HCT116 (cell line): ENCODE measurements around the gene TBC1D25. TPM values are rescaled to one million over a fixed set of nuclear protein-coding genes. Genes with fewer than 3 reads are reported as not detected.

Experiments
- ATAC-seq: fragments of 200-7000 bp; cut with Tn5 transposase; 2 replicates; pipeline ENCODE4 v1.9.1; 2020; ENCODE audit warnings: mild to moderate bottlenecking, moderate library complexity
- BruUV-seq: library from RNA; stranded (reverse); fragments of 400-500 nt; replicated peaks from 2 replicates; lab custom pipeline; 2021; lab: Mats Ljungman, UMichigan
- CTCF ChIA-PET: fragments of 300-600 bp; sonication (Branson Sonifier 250); formaldehyde crosslinking; loops from one replicate; lab custom pipeline; 2021; ENCODE audit warnings: antibody characterized with exemption; lab: Charles Lee
- POLR2A ChIA-PET: fragments of 300-600, 350-600 bp; sonication (Branson Sonifier 250); formaldehyde crosslinking; loops from one replicate; lab custom pipeline; 2021; ENCODE audit warnings: antibody characterized with exemption; lab: Charles Lee
- RAD21 ChIA-PET, 2 experiments: fragments of 300-600 bp; sonication (Branson Sonifier 250); formaldehyde crosslinking; loops; one replicate each; lab custom pipeline; 2023; ENCODE audit warnings: low total read pairs in 2 of 2; ENCODE audit not compliant: uncharacterized antibody in 2 of 2, unreplicated experiment in 2 of 2, low non-redundant PET in 1 of 2; lab: Charles Lee
- DNase-seq: peaks from one replicate; pipeline ENCODE4 v3.0.0-alpha.2; 2010; ENCODE audit warnings: low read depth, low spot score
- H2AFZ ChIP-seq: fragments of 200-600 bp; shearing (Covaris generic), sonication (generic); 2 replicates; pipeline ENCODE4 v1.6.1; 2017; ENCODE audit warnings: low read depth, mixed run types, mixed read lengths, antibody characterized with exemption, low read length; ENCODE audit not compliant: poor library complexity, severe bottlenecking
- H3K27ac ChIP-seq: 2 replicates; pipeline ENCODE4 v1.5.1; 2012; ENCODE audit warnings: low read depth, low read length
- H3K27me3 ChIP-seq: fragments of 200-600 bp; sonication (generic); 2 replicates; pipeline ENCODE4 v1.6.1; 2016; ENCODE audit warnings: mixed run types, low read length, mixed read lengths; ENCODE audit not compliant: insufficient read depth
- H3K36me3 ChIP-seq, 2 experiments: fragments of 200-500 bp in 1 of 2; fragments of 200-600 bp in 1 of 2; sonication (Bioruptor generic) in 1 of 2; sonication (generic) in 1 of 2; 2 replicates each; pipeline versions ENCODE4 v1.5.1 to v1.6.1; 2014 to 2016; ENCODE audit warnings: low read length in 2 of 2, inconsistent platforms in 1 of 2, mixed read lengths in 1 of 2, mixed run types in 1 of 2; ENCODE audit not compliant: insufficient read depth in 2 of 2, control insufficient read depth in 1 of 2
- H3K4me1 ChIP-seq, 2 experiments: fragments of 200-600 bp in 1 of 2; sonication (generic) in 1 of 2; 2 replicates each; pipeline versions ENCODE4 v1.5.1 to v1.6.1; 2012 to 2017; ENCODE audit warnings: low read length in 2 of 2, inconsistent platforms in 1 of 2, mild to moderate bottlenecking in 1 of 2, mixed read lengths in 1 of 2, mixed run types in 1 of 2, moderate library complexity in 1 of 2; ENCODE audit not compliant: insufficient read depth in 2 of 2, control insufficient read depth in 1 of 2
- H3K4me2 ChIP-seq: fragments of 200-600 bp; sonication (generic); 2 replicates; pipeline ENCODE4 v1.6.1; 2017; ENCODE audit warnings: mixed run types, low read length, mixed read lengths
- H3K4me3 ChIP-seq, 2 experiments: fragments of 200-600 bp in 1 of 2; sonication (generic) in 1 of 2; replicated peaks in 1 of 2; 2 replicates each; pipeline ENCODE4 v1.5.1; 2011 to 2016; ENCODE audit warnings: low read length in 2 of 2, control low read depth in 1 of 2, low read depth in 1 of 2, mild to moderate bottlenecking in 1 of 2, mixed read lengths in 1 of 2, mixed run types in 1 of 2
- H3K79me2 ChIP-seq: fragments of 200-600 bp; sonication (generic); 2 replicates; pipeline ENCODE4 v1.6.1; 2017; ENCODE audit warnings: mild to moderate bottlenecking, mixed run types, low read length, moderate library complexity, mixed read lengths; ENCODE audit not compliant: insufficient read depth
- H3K9ac ChIP-seq: fragments of 200-600 bp; sonication (generic); 2 replicates; pipeline ENCODE4 v1.6.1; 2016; ENCODE audit warnings: low read length, mixed read lengths
- H3K9me2 ChIP-seq: fragments of 200-600 bp; sonication (generic), shearing (Covaris generic); 2 replicates; pipeline ENCODE4 v1.6.1; 2017; ENCODE audit warnings: mixed run types, mild to moderate bottlenecking, moderate library complexity; ENCODE audit not compliant: insufficient read depth
- H3K9me3 ChIP-seq, 2 experiments: fragments of 200-500 bp in 1 of 2; fragments of 200-600 bp in 1 of 2; sonication (Bioruptor generic) in 1 of 2; sonication (generic) in 1 of 2; 2 replicates each; pipeline ENCODE4 v1.6.1; 2014 to 2017; ENCODE audit warnings: low read length in 2 of 2, mixed read lengths in 2 of 2, inconsistent platforms in 1 of 2, low read depth in 1 of 2, mild to moderate bottlenecking in 1 of 2, mixed run types in 1 of 2, moderate library complexity in 1 of 2; ENCODE audit not compliant: control insufficient read depth in 1 of 2, insufficient read depth in 1 of 2
- H4K20me1 ChIP-seq: fragments of 200-600 bp; sonication (generic), shearing (Covaris generic); 2 replicates; pipeline ENCODE4 v1.6.1; 2017; ENCODE audit warnings: mixed run types, mild to moderate bottlenecking, moderate library complexity; ENCODE audit not compliant: insufficient read depth
- CBX3 ChIP-seq: IDR thresholded peaks from 2 replicates; pipeline ENCODE4 v1.6.1; 2012; ENCODE audit warnings: low read depth
- CEBPB ChIP-seq: IDR thresholded peaks from 2 replicates; pipeline ENCODE4 v1.6.1; 2012; ENCODE audit warnings: low read depth
- CTCF ChIP-seq, 3 experiments: fragments of 200-600 bp in 1 of 3; sonication (generic) in 1 of 3; IDR thresholded peaks in 2 of 3; conservative IDR thresholded peaks in 1 of 3; 2 replicates each; pipeline ENCODE4 v1.5.1; 2012 to 2017; ENCODE audit warnings: low read depth in 2 of 3, low read length in 2 of 3, antibody characterized with exemption in 1 of 3, borderline replicate concordance in 1 of 3, control low read depth in 1 of 3, mild to moderate bottlenecking in 1 of 3, mixed read lengths in 1 of 3, mixed run types in 1 of 3, moderate library complexity in 1 of 3; ENCODE audit not compliant: insufficient read depth in 1 of 3
- ELF1 ChIP-seq: IDR thresholded peaks from 2 replicates; pipeline ENCODE4 v1.6.1; 2012; ENCODE audit warnings: low read depth, borderline replicate concordance
- EZH2 ChIP-seq: fragments of 200-600 bp; sonication (generic); IDR thresholded peaks from 2 replicates; pipeline ENCODE4 v1.6.1; 2017; ENCODE audit warnings: antibody characterized with exemption, mixed run types
- POLR2A ChIP-seq: IDR thresholded peaks from 2 replicates; pipeline ENCODE4 v1.7.0; 2011; ENCODE audit warnings: borderline replicate concordance; ENCODE audit not compliant: insufficient read depth, insufficient read length; ENCODE audit errors: extremely low read depth
- POLR2AphosphoS5 ChIP-seq: IDR thresholded peaks from 2 replicates; pipeline ENCODE4 v1.6.1; 2011; ENCODE audit warnings: mild to moderate bottlenecking, low read depth, low read length, moderate library complexity
- SIN3A ChIP-seq: IDR thresholded peaks from 2 replicates; pipeline ENCODE4 v1.6.1; 2012; ENCODE audit warnings: low read depth
- SP1 ChIP-seq: IDR thresholded peaks from 2 replicates; pipeline ENCODE4 v1.6.1; 2012; ENCODE audit warnings: low read depth
- SRF ChIP-seq: IDR thresholded peaks from 2 replicates; pipeline ENCODE4 v1.6.1; 2012; ENCODE audit warnings: low read depth
- YY1 ChIP-seq: IDR thresholded peaks from 2 replicates; pipeline ENCODE4 v1.6.1; 2011; ENCODE audit warnings: low read length, low read depth, moderate library complexity, mild to moderate bottlenecking; ENCODE audit not compliant: insufficient replicate concordance; ENCODE audit errors: extremely low read depth
- ZFX ChIP-seq: fragments of 450-650 bp; IDR thresholded peaks from 2 replicates; pipeline ENCODE4 v1.6.1; 2017
- intact Hi-C: fragments of 100-400 bp; cut with micrococcal nuclease; formaldehyde crosslinking; loops from 2 replicates; pipeline ENCODE4 v1.10.0; 2022
- total RNA-seq: library from RNA; stranded (reverse); gene quantifications from one replicate; pipeline ENCODE4 v1.2.1, GENCODE V29; 2021; ENCODE audit not compliant: unreplicated experiment
- TF ChIP-seq, protein P1 (sequence below): IDR thresholded peaks from 2 replicates; pipeline ENCODE4 v1.6.1; 2012

TBC1D25 gene
- total RNA-seq, 1 experiment from 2014 or later, result 10.5 TPM

DNA sequence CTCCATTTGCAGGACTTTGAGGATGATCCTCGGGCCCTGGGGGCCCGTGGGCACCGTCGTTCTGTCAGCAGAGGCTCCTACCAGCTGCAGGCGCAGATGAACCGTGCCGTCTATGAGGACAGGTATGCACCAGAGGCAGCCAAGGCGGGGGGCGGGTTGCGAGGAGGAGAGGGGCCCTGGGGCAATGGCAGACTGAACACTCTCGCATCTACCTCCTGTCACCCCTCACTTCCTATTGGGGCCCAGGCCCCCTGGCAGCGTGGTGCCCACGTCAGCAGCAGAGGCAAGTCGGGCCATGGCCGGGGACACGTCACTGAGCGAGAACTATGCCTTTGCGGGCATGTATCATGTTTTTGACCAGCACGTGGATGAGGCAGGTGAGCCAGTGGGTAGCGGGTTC lies 59.8 kb downstream of the TBC1D25 start:
- H3K4me1 ChIP-seq, result peaks cover 3 to 11% of the 10 kb centered on the region in 2 experiments; a peak in 2 of 4 replicates
- DNase-seq, result no peak
- H3K4me3 ChIP-seq, result no peak overlapping the region
- no peaks in the 10 kb centered on the region for H4K20me1 ChIP-seq
- H3K9me2 ChIP-seq, result no peaks in the 10 kb centered on the region
- no peaks in the 10 kb centered on the region for H3K27me3 ChIP-seq
- H3K9me3 ChIP-seq, result no peaks in the 10 kb centered on the region
- H3K27ac ChIP-seq, result no peak overlapping the region
- H3K79me2 ChIP-seq, result no peaks in the 10 kb centered on the region
- intact Hi-C loops, result no loop called here
- POLR2A ChIA-PET, result no interaction called here
- CTCF ChIA-PET, result no interaction called here
- TF ChIP-seq CBX3, result no peak
- no peak for TF ChIP-seq CTCF (IDR thresholded peaks at IDR 0.05 in 2 of 3, conservative IDR thresholded peaks at IDR 0.05 in 1 of 3; ENCODE audit: borderline replicate concordance in 1 of 3, insufficient read depth in 1 of 3, low read depth in 2 of 3, low read length in 2 of 3)
- TF ChIP-seq EZH2, result no peak
- TF ChIP-seq SP1, result no peak
- no peak for TF ChIP-seq ELF1
- no peak for TF ChIP-seq SRF
- TF ChIP-seq, protein P1, sequence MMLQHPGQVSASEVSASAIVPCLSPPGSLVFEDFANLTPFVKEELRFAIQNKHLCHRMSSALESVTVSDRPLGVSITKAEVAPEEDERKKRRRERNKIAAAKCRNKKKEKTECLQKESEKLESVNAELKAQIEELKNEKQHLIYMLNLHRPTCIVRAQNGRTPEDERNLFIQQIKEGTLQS, result no peak
- TF ChIP-seq POLR2A, result no peak
- no peak for TF ChIP-seq YY1
- TF ChIP-seq ZFX, result no peak
- TF ChIP-seq SIN3A, result no peak
- no peak for TF ChIP-seq CEBPB
- TF ChIP-seq POLR2AphosphoS5, result no peak
- TF ChIP-seq, all 23 proteins: peak for 0
- ATAC-seq, result no peak
- RAD21 ChIA-PET, result no interaction called here
- no TSS peak for BruUV-seq
- Histone ChIP-seq H3K4me2 (no peak overlapping the region), H3K9ac (no peak overlapping the region), H2AFZ (no peak overlapping the region), H3K36me3 (peaks cover 0 to 4% of the 10 kb centered on the region in 2 experiments; a peak in 1 of 4 replicates)
